Activated naive CD8-positive, alpha-beta T cell treated with anti-CD3 and anti-CD28 coated beads, Interleukin-2, amount 10 ng/mL, durations not matched to agents 7 days and 5 days (primary cell): Measurements from ENCODE around the gene TASOR2. TPM values are rescaled to one million over a fixed set of nuclear protein-coding genes. Genes with fewer than 3 reads are reported as not detected.

Experiments used
- ATAC-seq: fragments of 150-1000 bp; cut with Tn5 transposase; one replicate; pipeline ENCODE4 v1.10.0; 2021; ENCODE audit warnings: low read depth, moderate library complexity
- POLR2A ChIA-PET: fragments of 350-600 bp; sonication (Branson Sonifier 250); formaldehyde crosslinking; loops from one replicate; lab custom pipeline; 2021; ENCODE audit warnings: antibody characterized with exemption; lab: Charles Lee
- DNase-seq: peaks from one replicate; pipeline ENCODE4 v3.0.0; 2021
- H3K27ac Mint-ChIP-seq: one replicate; pipeline ENCODE4 v1.8.0; 2022; ENCODE audit warnings: mild to moderate bottlenecking, mixed read lengths
- H3K27me3 Mint-ChIP-seq: one replicate; pipeline ENCODE4 v1.8.0; 2022; ENCODE audit warnings: mild to moderate bottlenecking, moderate library complexity, mixed read lengths
- H3K36me3 Mint-ChIP-seq: one replicate; pipeline ENCODE4 v1.8.0; 2021; ENCODE audit warnings: mild to moderate bottlenecking, mixed read lengths
- H3K4me1 Mint-ChIP-seq: one replicate; pipeline ENCODE4 v1.8.0; 2021; ENCODE audit warnings: mixed read lengths
- H3K4me3 Mint-ChIP-seq: one replicate; pipeline ENCODE4 v1.8.0; 2022; ENCODE audit warnings: mild to moderate bottlenecking, moderate library complexity, mixed read lengths
- H3K9me3 Mint-ChIP-seq: one replicate; pipeline ENCODE4 v1.8.0; 2021; ENCODE audit warnings: mixed read lengths
- total RNA-seq, 2 experiments: library from RNA; stranded (reverse); gene quantifications; one replicate each; pipeline ENCODE4 v1.2.3, GENCODE V29; 2021

TASOR2 gene
- total RNA-seq, 2 experiments from 2014 or later: 48.5 to 52.2 TPM

- POLR2A ChIA-PET: no interaction called here
- H3K4me3 Mint-ChIP-seq: no peak overlapping the region
These were observed 21.7 kb upstream of the TASOR2 start for GRCh38 chr10:5662708-5663579.

GRCh38 chr10:5663692-5664427 is 20.8 kb upstream of the TASOR2 start:
- no peak overlapping the region for H3K4me3 Mint-ChIP-seq
- POLR2A ChIA-PET: no interaction called here
- peaks cover 10% of the 10 kb centered on the region for H3K27me3 Mint-ChIP-seq
- ATAC-seq: no peak
- no peaks in the 10 kb centered on the region for H3K9me3 Mint-ChIP-seq
- no peak overlapping the region for H3K27ac Mint-ChIP-seq
- H3K36me3 Mint-ChIP-seq: peaks cover 2% of the 10 kb centered on the region
- DNase-seq: no peak
- H3K4me1 Mint-ChIP-seq: peaks cover 24% of the 10 kb centered on the region

More at GRCh38 chr10:5662708-5663579, 21.7 kb upstream of the TASOR2 start:
- no peak overlapping the region for H3K27ac Mint-ChIP-seq
- peaks cover 26% of the 10 kb centered on the region for H3K4me1 Mint-ChIP-seq
- ATAC-seq: no peak
- no peak for DNase-seq
- H3K9me3 Mint-ChIP-seq: no peaks in the 10 kb centered on the region
- peaks cover 2% of the 10 kb centered on the region for H3K36me3 Mint-ChIP-seq
- H3K27me3 Mint-ChIP-seq: peaks cover 2% of the 10 kb centered on the region

- no peak for DNase-seq
- peaks cover 10% of the 10 kb centered on the region for H3K27me3 Mint-ChIP-seq
- no peaks in the 10 kb centered on the region for H3K9me3 Mint-ChIP-seq
- POLR2A ChIA-PET: no interaction called here
- H3K4me3 Mint-ChIP-seq: peak overlapping the region; percentile 70
- H3K36me3 Mint-ChIP-seq: no peaks in the 10 kb centered on the region
- no peak for ATAC-seq
- peak overlapping the region; percentile 56 for H3K27ac Mint-ChIP-seq
- peaks cover 15% of the 10 kb centered on the region for H3K4me1 Mint-ChIP-seq
These were observed 19.1 kb upstream of the TASOR2 start for GRCh38 chr10:5665373-5666007.

GRCh38 chr10:5666008-5666840 is 18.4 kb upstream of the TASOR2 start, which contains the start of gene ASB13:
TSS of gene ASB13 (minus strand) at chr10:5666595. CDS start at chr10:5666551, 44 bp downstream.
- DNase-seq (peak; percentile 68), ATAC-seq (peak; percentile 82)
- Mint-ChIP-seq H3K9me3 (peaks cover 2% of the 10 kb centered on the region), H3K27ac (peak within 1 kb of the TSS; percentile 79), H3K27me3 (peaks cover 11% of the 10 kb centered on the region), H3K4me3 (peak within 1 kb of the TSS; percentile 91), H3K36me3 (no peaks in the 10 kb centered on the region), H3K4me1 (peaks cover 15% of the 10 kb centered on the region)
- POLR2A ChIA-PET: no interaction called here

- H3K27me3 Mint-ChIP-seq: peaks cover 14% of the 10 kb centered on the region
- peak overlapping the region; percentile 79 for H3K27ac Mint-ChIP-seq
- ATAC-seq (peak; percentile 56), DNase-seq (no peak)
- POLR2A ChIA-PET: interaction anchor here (0.5 to 1.1 kb wide), 3 partner anchors 14 to 37 kb away, joined by 3 to 4 read pairs (median 3); partner anchors contain the start of gene TASOR2
- no peaks in the 10 kb centered on the region for H3K36me3 Mint-ChIP-seq
- H3K4me3 Mint-ChIP-seq: peak overlapping the region; percentile 91
- H3K4me1 Mint-ChIP-seq: peaks cover 15% of the 10 kb centered on the region
- H3K9me3 Mint-ChIP-seq: peaks cover 3% of the 10 kb centered on the region
These were observed 17.6 kb upstream of the TASOR2 start for GRCh38 chr10:5666841-5667630.

GRCh38 chr10:5668429-5668828 is 16.2 kb upstream of the TASOR2 start:
- no peaks in the 10 kb centered on the region for H3K36me3 Mint-ChIP-seq
- DNase-seq: no peak
- POLR2A ChIA-PET: interaction anchor here (1.1 kb wide), 1 partner anchor 16 kb away, joined by 3 read pairs; the partner anchor contains the start of gene TASOR2
- H3K4me3 Mint-ChIP-seq: no peak overlapping the region
- H3K27ac Mint-ChIP-seq: no peak overlapping the region
- H3K4me1 Mint-ChIP-seq: peaks cover 14% of the 10 kb centered on the region
- peaks cover 8% of the 10 kb centered on the region for H3K9me3 Mint-ChIP-seq
- H3K27me3 Mint-ChIP-seq: peaks cover 15% of the 10 kb centered on the region
- ATAC-seq: no peak

- Mint-ChIP-seq H3K9me3 (peaks cover 13% of the 10 kb centered on the region), H3K4me1 (peaks cover 14% of the 10 kb centered on the region), H3K27ac (no peak overlapping the region), H3K4me3 (no peak overlapping the region), H3K27me3 (peaks cover 19% of the 10 kb centered on the region), H3K36me3 (peaks cover 1% of the 10 kb centered on the region)
- ATAC-seq (no peak), DNase-seq (no peak)
- POLR2A ChIA-PET: interaction anchor here (0.7 kb wide), 2 partner anchors 9 to 731 kb away, joined by 3 to 4 read pairs; no protein-coding TSS in a partner anchor
These were observed 15.0 kb upstream of the TASOR2 start for GRCh38 chr10:5669604-5670003.

GRCh38 chr10:5670662-5671375 is 13.8 kb upstream of the TASOR2 start:
- no peak overlapping the region for H3K27ac Mint-ChIP-seq

GRCh38 chr10:5678397-5679036 is 6.1 kb upstream of the TASOR2 start:
- POLR2A ChIA-PET: no interaction called here
- H3K27me3 Mint-ChIP-seq: peaks cover 33% of the 10 kb centered on the region
- peaks cover 1% of the 10 kb centered on the region for H3K36me3 Mint-ChIP-seq
- peaks cover 4% of the 10 kb centered on the region for H3K9me3 Mint-ChIP-seq
- no peak overlapping the region for H3K27ac Mint-ChIP-seq
- no peak overlapping the region for H3K4me3 Mint-ChIP-seq
- DNase-seq (no peak), ATAC-seq (no peak)
- peaks cover 4% of the 10 kb centered on the region for H3K4me1 Mint-ChIP-seq

More at GRCh38 chr10:5670662-5671375, 13.8 kb upstream of the TASOR2 start:
- Mint-ChIP-seq H3K4me1 (peaks cover 9% of the 10 kb centered on the region), H3K4me3 (no peak overlapping the region), H3K27me3 (peaks cover 26% of the 10 kb centered on the region), H3K9me3 (peaks cover 13% of the 10 kb centered on the region), H3K36me3 (peaks cover 1% of the 10 kb centered on the region)
- POLR2A ChIA-PET: interaction anchor here (1.2 kb wide), 1 partner anchor 14 kb away, joined by 4 read pairs; the partner anchor contains the start of gene TASOR2
- ATAC-seq (no peak), DNase-seq (no peak)

GRCh38 chr10:5679037-5679435 is 5.6 kb upstream of the TASOR2 start:
- POLR2A ChIA-PET: no interaction called here
- H3K27me3 Mint-ChIP-seq: peaks cover 33% of the 10 kb centered on the region
- H3K4me3 Mint-ChIP-seq: no peak overlapping the region
- ATAC-seq (no peak), DNase-seq (no peak)
- H3K27ac Mint-ChIP-seq: no peak overlapping the region
- H3K9me3 Mint-ChIP-seq: peaks cover 1% of the 10 kb centered on the region
- peaks cover 7% of the 10 kb centered on the region for H3K4me1 Mint-ChIP-seq
- H3K36me3 Mint-ChIP-seq: peaks cover 1% of the 10 kb centered on the region

- ATAC-seq (no peak), DNase-seq (no peak)
- Mint-ChIP-seq H3K9me3 (no peaks in the 10 kb centered on the region), H3K27me3 (peaks cover 29% of the 10 kb centered on the region), H3K4me1 (peaks cover 12% of the 10 kb centered on the region), H3K4me3 (no peak overlapping the region), H3K36me3 (no peaks in the 10 kb centered on the region), H3K27ac (no peak overlapping the region)
- POLR2A ChIA-PET: no interaction called here
These were observed 5.0 kb upstream of the TASOR2 start for GRCh38 chr10:5679606-5680005.
